H9 (cell line): ENCODE measurements around the gene LIPA. TPM values are rescaled to one million over a fixed set of nuclear protein-coding genes. Genes with fewer than 3 reads are reported as not detected.

Source experiments
- DNase-seq: peaks from one replicate; pipeline ENCODE4 v3.0.0-alpha.2; 2017
- H2AFZ ChIP-seq: one replicate; pipeline ENCODE4 v1.6.1; 2013; ENCODE audit warnings: mild to moderate bottlenecking, low read length, control low read depth, moderate library complexity
- H2AK5ac ChIP-seq: 2 replicates; pipeline ENCODE4 v1.6.1; 2013; ENCODE audit warnings: low read length, control low read depth, mixed read lengths; ENCODE audit not compliant: insufficient read length
- H2BK120ac ChIP-seq: one replicate; pipeline ENCODE4 v1.6.1; 2013; ENCODE audit warnings: low read depth, mild to moderate bottlenecking, low read length, control low read depth, inconsistent platforms; ENCODE audit not compliant: poor library complexity, severe bottlenecking
- H2BK12ac ChIP-seq: 2 replicates; pipeline ENCODE4 v1.6.1; 2013; ENCODE audit warnings: low read length, control low read depth, mixed read lengths, low read depth; ENCODE audit not compliant: insufficient read length
- H2BK15ac ChIP-seq: 2 replicates; pipeline ENCODE4 v1.6.1; 2013; ENCODE audit warnings: low read depth, low read length, control low read depth
- H2BK20ac ChIP-seq: one replicate; pipeline ENCODE4 v1.6.1; 2013; ENCODE audit warnings: low read depth, mild to moderate bottlenecking, low read length, control low read depth, inconsistent platforms; ENCODE audit not compliant: poor library complexity, severe bottlenecking
- H2BK5ac ChIP-seq: 2 replicates; pipeline ENCODE4 v1.6.1; 2013; ENCODE audit warnings: low read length, control low read depth, mixed read lengths; ENCODE audit not compliant: insufficient read length
- H3K14ac ChIP-seq: 2 replicates; pipeline ENCODE4 v1.6.1; 2013; ENCODE audit warnings: low read length, control low read depth; ENCODE audit not compliant: insufficient read depth
- H3K18ac ChIP-seq: 2 replicates; pipeline ENCODE4 v1.6.1; 2013; ENCODE audit warnings: low read depth, mild to moderate bottlenecking, mixed read lengths, low read length, control low read depth; ENCODE audit not compliant: insufficient read length
- H3K23ac ChIP-seq: 2 replicates; pipeline ENCODE4 v1.6.1; 2013; ENCODE audit warnings: low read length, control low read depth, mixed read lengths, low read depth; ENCODE audit not compliant: insufficient read length
- H3K23me2 ChIP-seq: 2 replicates; pipeline ENCODE4 v1.6.1; 2013; ENCODE audit warnings: low read depth, mild to moderate bottlenecking, mixed read lengths, low read length, control low read depth; ENCODE audit not compliant: insufficient read length, poor library complexity, severe bottlenecking
- H3K27ac ChIP-seq: 2 replicates; pipeline ENCODE4 v1.5.1; 2013; ENCODE audit warnings: low read length, control low read depth, mixed read lengths, low read depth; ENCODE audit not compliant: insufficient read length
- H3K27me3 ChIP-seq: 2 replicates; pipeline ENCODE4 v1.6.1; 2013; ENCODE audit warnings: low read length, control low read depth, inconsistent platforms; ENCODE audit not compliant: insufficient read depth
- H3K4ac ChIP-seq: 2 replicates; pipeline ENCODE4 v1.6.1; 2013; ENCODE audit warnings: low read depth, mild to moderate bottlenecking, control low read depth, inconsistent platforms, low read length, moderate library complexity
- H3K4me1 ChIP-seq: 2 replicates; pipeline ENCODE4 v1.6.1; 2013; ENCODE audit warnings: low read length, control low read depth, inconsistent platforms; ENCODE audit not compliant: insufficient read depth
- H3K4me2 ChIP-seq: 2 replicates; pipeline ENCODE4 v1.6.1; 2013; ENCODE audit warnings: low read length, control low read depth, mixed read lengths; ENCODE audit not compliant: insufficient read length, insufficient read depth
- H3K56ac ChIP-seq: 2 replicates; pipeline ENCODE4 v1.6.1; 2013; ENCODE audit warnings: low read depth, mild to moderate bottlenecking, mixed read lengths, low read length, control low read depth; ENCODE audit not compliant: insufficient read length
- H3K79me1 ChIP-seq: 2 replicates; pipeline ENCODE4 v1.6.1; 2013; ENCODE audit warnings: low read depth, mild to moderate bottlenecking, moderate library complexity, low read length, control low read depth, inconsistent platforms; ENCODE audit not compliant: insufficient read depth, poor library complexity, severe bottlenecking
- H3K79me2 ChIP-seq: 2 replicates; pipeline ENCODE4 v1.6.1; 2013; ENCODE audit warnings: low read length, control low read depth, inconsistent platforms; ENCODE audit not compliant: insufficient read depth
- H3K9ac ChIP-seq: 2 replicates; pipeline ENCODE4 v1.6.1; 2013; ENCODE audit warnings: low read length, control low read depth, mixed read lengths; ENCODE audit not compliant: insufficient read length; ENCODE audit errors: extremely low read depth
- H3K9me3 ChIP-seq: one replicate; pipeline ENCODE4 v1.6.1; 2013; ENCODE audit warnings: low read depth, low read length, inconsistent platforms; ENCODE audit not compliant: control insufficient read depth
- H3T11ph ChIP-seq: one replicate; pipeline ENCODE4 v1.6.1; 2013; ENCODE audit warnings: mild to moderate bottlenecking, low read length, control low read depth, inconsistent platforms
- H4K20me1 ChIP-seq: one replicate; pipeline ENCODE4 v1.6.1; 2013; ENCODE audit not compliant: control insufficient read depth, insufficient read length, insufficient read depth
- H4K5ac ChIP-seq: 2 replicates; pipeline ENCODE4 v1.6.1; 2013; ENCODE audit warnings: low read depth, mild to moderate bottlenecking, mixed read lengths, low read length, control low read depth; ENCODE audit not compliant: insufficient read length
- H4K8ac ChIP-seq: replicated peaks from 2 replicates; pipeline ENCODE4 v1.6.1; 2013; ENCODE audit warnings: low read length, control low read depth, mixed read lengths, low read depth; ENCODE audit not compliant: insufficient read length
- H4K91ac ChIP-seq: 2 replicates; pipeline ENCODE4 v1.6.1; 2013; ENCODE audit warnings: low read depth, mild to moderate bottlenecking, moderate library complexity, mixed read lengths, low read length, control low read depth; ENCODE audit not compliant: insufficient read length
- H3K27ac Mint-ChIP-seq, 3 experiments: 2 replicates in 2 of 3; 3 replicates in 1 of 3; pipeline ENCODE4 v1.8.0; 2020 to 2021; ENCODE audit warnings: mixed read lengths in 3 of 3, mild to moderate bottlenecking in 1 of 3, moderate library complexity in 1 of 3
- H3K27me3 Mint-ChIP-seq: 2 replicates; pipeline ENCODE4 v1.8.0; 2021; ENCODE audit warnings: low read depth, mild to moderate bottlenecking, moderate library complexity, mixed read lengths
- H3K36me3 Mint-ChIP-seq, 3 experiments: 2 replicates in 2 of 3; 3 replicates in 1 of 3; pipeline ENCODE4 v1.8.0; 2020 to 2021; ENCODE audit warnings: low read depth in 3 of 3, mixed read lengths in 3 of 3; ENCODE audit not compliant: insufficient read depth in 1 of 3
- H3K4me1 Mint-ChIP-seq, 2 experiments: 2 replicates each; pipeline ENCODE4 v1.8.0; 2020; ENCODE audit warnings: mixed read lengths in 2 of 2
- H3K4me3 Mint-ChIP-seq, 2 experiments: 2 replicates in 1 of 2; 3 replicates in 1 of 2; pipeline ENCODE4 v1.8.0; 2020 to 2021; ENCODE audit warnings: mild to moderate bottlenecking in 2 of 2, mixed read lengths in 2 of 2, moderate library complexity in 1 of 2
- H3K9me3 Mint-ChIP-seq, 2 experiments: 2 replicates in 1 of 2; 3 replicates in 1 of 2; pipeline ENCODE4 v1.8.0; 2020; ENCODE audit warnings: mild to moderate bottlenecking in 2 of 2, mixed read lengths in 2 of 2, moderate library complexity in 1 of 2
- WGBS: extraction: QIAGEN DNeasy Blood & Tissue Kit; methylation state at CpG from one replicate; pipeline ENCODE4 v1.1.7; 2013; ENCODE audit warnings: missing lambda C conversion rate, low lambda C conversion rate, mixed read lengths; ENCODE audit not compliant: insufficient read length; ENCODE audit errors: extremely low coverage; 5-methylcytosine and 5-hydroxymethylcytosine counted together
- total RNA-seq: library from RNA; stranded (reverse); gene quantifications from 2 replicates; pipeline ENCODE4 v1.2.1, GENCODE V29; 2021
- TF ChIP-seq, protein P1 (sequence below): fragments of 200-600 bp; sonication (generic); conservative IDR thresholded peaks from 3 replicates; pipeline ENCODE4 v1.8.0; 2021; ENCODE audit warnings: antibody characterized with exemption, mild to moderate bottlenecking

Gene LIPA
- total RNA-seq, 1 experiment from 2014 or later = 20.9 TPM

DNA sequence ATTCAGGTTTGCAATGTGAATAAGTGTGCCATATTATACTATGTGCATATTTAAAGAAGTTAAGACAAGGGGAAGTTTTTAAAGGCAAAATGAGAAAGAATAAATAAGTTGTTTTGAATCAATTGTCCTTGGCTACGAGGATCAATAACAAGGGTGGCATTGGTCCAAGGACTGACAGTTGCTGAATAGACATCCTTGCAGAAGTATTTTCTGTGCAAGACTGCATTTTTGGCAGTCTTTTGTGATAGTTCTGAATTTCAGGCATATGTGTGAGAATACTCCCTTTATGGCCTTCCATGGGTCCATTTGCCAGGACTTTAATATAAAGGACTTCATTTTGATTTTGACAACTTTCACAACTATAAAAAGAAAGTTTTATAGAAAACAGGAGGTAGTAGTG lies 5.4 kb upstream of the LIPA start:
- TF ChIP-seq, protein P1, sequence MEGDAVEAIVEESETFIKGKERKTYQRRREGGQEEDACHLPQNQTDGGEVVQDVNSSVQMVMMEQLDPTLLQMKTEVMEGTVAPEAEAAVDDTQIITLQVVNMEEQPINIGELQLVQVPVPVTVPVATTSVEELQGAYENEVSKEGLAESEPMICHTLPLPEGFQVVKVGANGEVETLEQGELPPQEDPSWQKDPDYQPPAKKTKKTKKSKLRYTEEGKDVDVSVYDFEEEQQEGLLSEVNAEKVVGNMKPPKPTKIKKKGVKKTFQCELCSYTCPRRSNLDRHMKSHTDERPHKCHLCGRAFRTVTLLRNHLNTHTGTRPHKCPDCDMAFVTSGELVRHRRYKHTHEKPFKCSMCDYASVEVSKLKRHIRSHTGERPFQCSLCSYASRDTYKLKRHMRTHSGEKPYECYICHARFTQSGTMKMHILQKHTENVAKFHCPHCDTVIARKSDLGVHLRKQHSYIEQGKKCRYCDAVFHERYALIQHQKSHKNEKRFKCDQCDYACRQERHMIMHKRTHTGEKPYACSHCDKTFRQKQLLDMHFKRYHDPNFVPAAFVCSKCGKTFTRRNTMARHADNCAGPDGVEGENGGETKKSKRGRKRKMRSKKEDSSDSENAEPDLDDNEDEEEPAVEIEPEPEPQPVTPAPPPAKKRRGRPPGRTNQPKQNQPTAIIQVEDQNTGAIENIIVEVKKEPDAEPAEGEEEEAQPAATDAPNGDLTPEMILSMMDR = no peak
- Histone ChIP-seq H2BK15ac (no peak overlapping the region), H3K14ac (no peak overlapping the region), H3K79me1 (no peaks in the 10 kb centered on the region), H3T11ph (no peak overlapping the region), H2BK12ac (no peak overlapping the region), H3K4me2 (no peak overlapping the region), H3K27ac (no peak overlapping the region), H3K23me2 (no peaks in the 10 kb centered on the region), H4K5ac (no peak overlapping the region), H4K91ac (no peak overlapping the region), H2BK120ac (no peak overlapping the region), H3K9ac (no peak overlapping the region), H4K8ac (no peak overlapping the region), H2AK5ac (no peak overlapping the region), H4K20me1 (no peaks in the 10 kb centered on the region), H3K18ac (no peak overlapping the region), H2AFZ (no peak overlapping the region), H2BK20ac (no peak overlapping the region), H3K23ac (no peak overlapping the region), H2BK5ac (no peak overlapping the region), H3K56ac (no peak overlapping the region), H3K4ac (no peak overlapping the region), H3K27me3 (no peaks in the 10 kb centered on the region), H3K9me3 (peaks cover 9% of the 10 kb centered on the region), H3K4me1 (no peaks in the 10 kb centered on the region; the same call in 1 of the 2 replicates), H3K79me2 (no peaks in the 10 kb centered on the region)
- H3K4me3 Mint-ChIP-seq = no peak overlapping the region
- WGBS = no CpG with 5 or more reads among the region's 1 CpG
- H3K4me1 Mint-ChIP-seq = peaks cover 14 to 15% of the 10 kb centered on the region in 2 experiments
- no peak for DNase-seq
- H3K9me3 Mint-ChIP-seq = peaks cover 27 to 28% of the 10 kb centered on the region in 2 experiments
- H3K27me3 Mint-ChIP-seq = peaks cover 2% of the 10 kb centered on the region; the same call in 1 of the 2 replicates
- H3K36me3 Mint-ChIP-seq = peaks cover 2 to 25% (median 12%) of the 10 kb centered on the region in 3 experiments; a peak in 6 of 7 replicates
- H3K27ac Mint-ChIP-seq = no peak overlapping the region
